K562 (cell line): ENCODE results near the gene FADS1.

Source experiments
- ATF7 ChIP-seq: fragments of 450-650 bp; IDR thresholded peaks from 2 replicates; pipeline ENCODE4 v1.7.1; 2014; ENCODE audit warnings: mild to moderate bottlenecking, moderate library complexity
- FOXJ2 ChIP-seq: fragments of 200-800 bp; sonication (Bioruptor generic); IDR thresholded peaks from 2 replicates; pipeline ENCODE4 v1.6.1; 2016; ENCODE audit warnings: missing genetic modification characterization, missing compliant biosample characterization
- IRF2 ChIP-seq: sonication (generic); formaldehyde crosslinking; IDR thresholded peaks from 2 replicates; pipeline ENCODE4 v1.8.1; 2022; ENCODE audit warnings: mild to moderate bottlenecking, missing genetic modification reagents
- MTA2 ChIP-seq: fragments of 450-650 bp; IDR thresholded peaks from 2 replicates; pipeline ENCODE4 v1.6.1; 2016; ENCODE audit warnings: low read depth
- SMAD3 ChIP-seq: fragments of 450-650 bp; formaldehyde crosslinking; conservative IDR thresholded peaks from 2 replicates; pipeline ENCODE4 v1.4.0; 2020; ENCODE audit warnings: mild to moderate bottlenecking
- ZNF24 ChIP-seq: fragments of 450-650 bp; IDR thresholded peaks from 2 replicates; pipeline ENCODE4 v1.6.1; 2016
- ZNF589 ChIP-seq: fragments of 200-800 bp; sonication (Bioruptor generic); IDR thresholded peaks from 2 replicates; pipeline ENCODE4 v1.6.1; 2016; ENCODE audit warnings: low read depth, missing genetic modification characterization, missing compliant biosample characterization
- TF ChIP-seq, protein P1 (sequence below): sonication (generic); IDR thresholded peaks from 2 replicates; pipeline ENCODE4 v1.6.1; 2016
- TF ChIP-seq, protein P2 (sequence below), 3 experiments: IDR thresholded peaks in 2 of 3; conservative IDR thresholded peaks in 1 of 3; 2 replicates each; pipeline ENCODE4 v1.5.1; 2011 to 2012; ENCODE audit warnings: low read length in 3 of 3, mild to moderate bottlenecking in 3 of 3, control low read depth in 2 of 3, improper control_type of control experiment in 1 of 3, inconsistent platforms in 1 of 3, low read depth in 1 of 3, mixed read lengths in 1 of 3, moderate library complexity in 1 of 3; ENCODE audit not compliant: insufficient read depth in 2 of 3
- TF ChIP-seq, protein P3 (sequence below): sonication (generic); formaldehyde crosslinking; IDR thresholded peaks from 2 replicates; pipeline ENCODE4 v1.8.1; 2023; ENCODE audit warnings: missing genetic modification reagents, mild to moderate bottlenecking, borderline replicate concordance
- TF ChIP-seq, protein P4 (sequence below): fragments of 450-650 bp; formaldehyde crosslinking; IDR thresholded peaks from 2 replicates; pipeline ENCODE4 v1.4.0; 2022; ENCODE audit warnings: missing genetic modification characterization

DNA sequence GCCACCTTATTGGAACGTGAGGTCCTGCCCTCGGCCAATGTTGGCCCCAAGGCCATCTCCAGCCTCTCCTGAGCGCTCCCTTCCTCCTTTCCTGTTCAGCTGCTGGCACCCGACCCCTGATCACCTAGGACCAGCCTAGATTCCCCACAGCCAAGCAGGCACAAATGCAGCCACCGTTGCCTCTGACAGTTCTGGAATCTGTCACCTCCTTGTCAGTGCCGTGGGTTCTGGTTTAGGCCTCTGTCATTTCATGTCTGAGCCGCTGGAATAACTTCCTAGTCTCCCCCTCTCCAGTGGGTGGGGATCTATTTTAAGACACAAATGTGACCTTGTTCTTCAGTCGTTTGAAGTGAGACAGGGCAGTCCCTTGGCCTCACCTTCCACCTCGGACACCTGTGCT is 44.8 kb upstream of the FADS1 start:
- no peak for TF ChIP-seq ZNF589 (CRISPR knock-in tag)
- no peak for TF ChIP-seq ATF7
- TF ChIP-seq, protein P1, sequence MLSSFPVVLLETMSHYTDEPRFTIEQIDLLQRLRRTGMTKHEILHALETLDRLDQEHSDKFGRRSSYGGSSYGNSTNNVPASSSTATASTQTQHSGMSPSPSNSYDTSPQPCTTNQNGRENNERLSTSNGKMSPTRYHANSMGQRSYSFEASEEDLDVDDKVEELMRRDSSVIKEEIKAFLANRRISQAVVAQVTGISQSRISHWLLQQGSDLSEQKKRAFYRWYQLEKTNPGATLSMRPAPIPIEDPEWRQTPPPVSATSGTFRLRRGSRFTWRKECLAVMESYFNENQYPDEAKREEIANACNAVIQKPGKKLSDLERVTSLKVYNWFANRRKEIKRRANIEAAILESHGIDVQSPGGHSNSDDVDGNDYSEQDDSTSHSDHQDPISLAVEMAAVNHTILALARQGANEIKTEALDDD: no peak
- no peak for TF ChIP-seq SMAD3 (CRISPR knock-in tag)
- TF ChIP-seq IRF2 (CRISPR knock-in tag): no peak
- no peak for TF ChIP-seq MTA2
- TF ChIP-seq, protein P2, sequence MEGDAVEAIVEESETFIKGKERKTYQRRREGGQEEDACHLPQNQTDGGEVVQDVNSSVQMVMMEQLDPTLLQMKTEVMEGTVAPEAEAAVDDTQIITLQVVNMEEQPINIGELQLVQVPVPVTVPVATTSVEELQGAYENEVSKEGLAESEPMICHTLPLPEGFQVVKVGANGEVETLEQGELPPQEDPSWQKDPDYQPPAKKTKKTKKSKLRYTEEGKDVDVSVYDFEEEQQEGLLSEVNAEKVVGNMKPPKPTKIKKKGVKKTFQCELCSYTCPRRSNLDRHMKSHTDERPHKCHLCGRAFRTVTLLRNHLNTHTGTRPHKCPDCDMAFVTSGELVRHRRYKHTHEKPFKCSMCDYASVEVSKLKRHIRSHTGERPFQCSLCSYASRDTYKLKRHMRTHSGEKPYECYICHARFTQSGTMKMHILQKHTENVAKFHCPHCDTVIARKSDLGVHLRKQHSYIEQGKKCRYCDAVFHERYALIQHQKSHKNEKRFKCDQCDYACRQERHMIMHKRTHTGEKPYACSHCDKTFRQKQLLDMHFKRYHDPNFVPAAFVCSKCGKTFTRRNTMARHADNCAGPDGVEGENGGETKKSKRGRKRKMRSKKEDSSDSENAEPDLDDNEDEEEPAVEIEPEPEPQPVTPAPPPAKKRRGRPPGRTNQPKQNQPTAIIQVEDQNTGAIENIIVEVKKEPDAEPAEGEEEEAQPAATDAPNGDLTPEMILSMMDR (IDR thresholded peaks at IDR 0.05 in 2 of 3, conservative IDR thresholded peaks at IDR 0.05 in 1 of 3; ENCODE audit: insufficient read depth in 2 of 3, low read depth in 1 of 3, low read length in 3 of 3): no peak
- no peak for TF ChIP-seq ZNF24
- no peak for TF ChIP-seq FOXJ2 (tag)
- TF ChIP-seq, protein P3, sequence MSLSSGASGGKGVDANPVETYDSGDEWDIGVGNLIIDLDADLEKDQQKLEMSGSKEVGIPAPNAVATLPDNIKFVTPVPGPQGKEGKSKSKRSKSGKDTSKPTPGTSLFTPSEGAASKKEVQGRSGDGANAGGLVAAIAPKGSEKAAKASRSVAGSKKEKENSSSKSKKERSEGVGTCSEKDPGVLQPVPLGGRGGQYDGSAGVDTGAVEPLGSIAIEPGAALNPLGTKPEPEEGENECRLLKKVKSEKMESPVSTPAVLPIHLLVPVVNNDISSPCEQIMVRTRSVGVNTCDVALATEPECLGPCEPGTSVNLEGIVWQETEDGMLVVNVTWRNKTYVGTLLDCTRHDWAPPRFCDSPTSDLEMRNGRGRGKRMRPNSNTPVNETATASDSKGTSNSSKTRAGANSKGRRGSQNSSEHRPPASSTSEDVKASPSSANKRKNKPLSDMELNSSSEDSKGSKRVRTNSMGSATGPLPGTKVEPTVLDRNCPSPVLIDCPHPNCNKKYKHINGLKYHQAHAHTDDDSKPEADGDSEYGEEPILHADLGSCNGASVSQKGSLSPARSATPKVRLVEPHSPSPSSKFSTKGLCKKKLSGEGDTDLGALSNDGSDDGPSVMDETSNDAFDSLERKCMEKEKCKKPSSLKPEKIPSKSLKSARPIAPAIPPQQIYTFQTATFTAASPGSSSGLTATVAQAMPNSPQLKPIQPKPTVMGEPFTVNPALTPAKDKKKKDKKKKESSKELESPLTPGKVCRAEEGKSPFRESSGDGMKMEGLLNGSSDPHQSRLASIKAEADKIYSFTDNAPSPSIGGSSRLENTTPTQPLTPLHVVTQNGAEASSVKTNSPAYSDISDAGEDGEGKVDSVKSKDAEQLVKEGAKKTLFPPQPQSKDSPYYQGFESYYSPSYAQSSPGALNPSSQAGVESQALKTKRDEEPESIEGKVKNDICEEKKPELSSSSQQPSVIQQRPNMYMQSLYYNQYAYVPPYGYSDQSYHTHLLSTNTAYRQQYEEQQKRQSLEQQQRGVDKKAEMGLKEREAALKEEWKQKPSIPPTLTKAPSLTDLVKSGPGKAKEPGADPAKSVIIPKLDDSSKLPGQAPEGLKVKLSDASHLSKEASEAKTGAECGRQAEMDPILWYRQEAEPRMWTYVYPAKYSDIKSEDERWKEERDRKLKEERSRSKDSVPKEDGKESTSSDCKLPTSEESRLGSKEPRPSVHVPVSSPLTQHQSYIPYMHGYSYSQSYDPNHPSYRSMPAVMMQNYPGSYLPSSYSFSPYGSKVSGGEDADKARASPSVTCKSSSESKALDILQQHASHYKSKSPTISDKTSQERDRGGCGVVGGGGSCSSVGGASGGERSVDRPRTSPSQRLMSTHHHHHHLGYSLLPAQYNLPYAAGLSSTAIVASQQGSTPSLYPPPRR: no peak
- TF ChIP-seq, protein P4, sequence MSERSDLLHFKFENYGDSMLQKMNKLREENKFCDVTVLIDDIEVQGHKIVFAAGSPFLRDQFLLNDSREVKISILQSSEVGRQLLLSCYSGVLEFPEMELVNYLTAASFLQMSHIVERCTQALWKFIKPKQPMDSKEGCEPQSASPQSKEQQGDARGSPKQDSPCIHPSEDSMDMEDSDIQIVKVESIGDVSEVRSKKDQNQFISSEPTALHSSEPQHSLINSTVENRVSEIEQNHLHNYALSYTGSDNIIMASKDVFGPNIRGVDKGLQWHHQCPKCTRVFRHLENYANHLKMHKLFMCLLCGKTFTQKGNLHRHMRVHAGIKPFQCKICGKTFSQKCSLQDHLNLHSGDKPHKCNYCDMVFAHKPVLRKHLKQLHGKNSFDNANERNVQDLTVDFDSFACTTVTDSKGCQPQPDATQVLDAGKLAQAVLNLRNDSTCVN (CRISPR knock-in tag): no peak
